GM12873 (cell line): ENCODE measurements around the gene MEGF10.

Experiments used
- TF ChIP-seq, protein P1 (sequence below): IDR thresholded peaks from 2 replicates; pipeline ENCODE4 v1.5.1; 2012; ENCODE audit warnings: low read depth, mild to moderate bottlenecking, moderate library complexity, low read length, control low read depth; ENCODE audit not compliant: insufficient read depth; ENCODE audit errors: missing control alignments

MEGF10 gene

DNA sequence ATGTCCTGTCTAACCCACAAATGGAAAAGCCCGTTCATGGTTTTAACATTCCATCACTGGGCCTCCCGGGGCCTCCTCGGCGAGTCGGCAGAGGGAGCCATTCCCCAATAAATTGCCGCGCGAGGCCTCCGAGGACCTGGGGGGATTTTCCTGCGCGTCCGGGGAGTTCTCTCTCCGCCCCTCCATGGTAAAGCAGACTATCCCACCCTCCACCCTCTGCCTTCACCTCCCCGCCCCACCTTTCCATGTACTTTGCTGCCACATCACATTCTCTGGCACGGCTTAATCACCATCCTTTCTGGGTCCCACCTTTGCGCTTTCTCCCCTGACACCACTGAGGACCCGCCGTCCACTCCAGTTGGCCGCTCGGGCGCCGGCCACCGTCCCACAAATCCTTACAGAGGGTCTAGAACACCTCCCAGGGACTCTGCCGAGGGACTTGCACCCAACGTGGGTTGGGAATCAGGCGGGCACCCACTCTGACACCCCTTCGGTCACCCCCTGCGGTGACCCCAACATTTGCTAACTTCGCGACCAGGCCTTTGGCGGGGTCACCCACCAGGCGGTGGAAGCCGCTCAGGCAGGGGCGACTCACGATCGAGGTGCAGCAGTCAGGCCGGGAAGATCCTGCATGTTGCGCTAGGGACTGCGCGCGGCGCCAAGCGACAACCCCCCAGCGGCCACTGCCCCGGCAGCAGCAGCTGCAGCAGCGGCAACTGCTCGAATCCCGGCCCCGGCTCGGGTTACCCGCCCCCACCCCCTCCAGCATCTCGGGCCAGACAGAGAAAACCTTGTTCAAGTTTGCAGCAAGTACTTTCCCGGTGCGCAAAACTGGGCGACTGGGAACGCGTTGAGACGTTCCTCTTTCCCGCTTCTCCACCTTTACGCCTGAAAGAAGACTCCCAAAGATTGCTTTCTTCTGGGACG lies at the start of gene MEGF10:
TSS of gene MEGF10 (plus strand) at position 778 of the 927 bp plus-strand sequence. CDS start 40,513 bp downstream, outside the sequence.
- TF ChIP-seq, protein P1, sequence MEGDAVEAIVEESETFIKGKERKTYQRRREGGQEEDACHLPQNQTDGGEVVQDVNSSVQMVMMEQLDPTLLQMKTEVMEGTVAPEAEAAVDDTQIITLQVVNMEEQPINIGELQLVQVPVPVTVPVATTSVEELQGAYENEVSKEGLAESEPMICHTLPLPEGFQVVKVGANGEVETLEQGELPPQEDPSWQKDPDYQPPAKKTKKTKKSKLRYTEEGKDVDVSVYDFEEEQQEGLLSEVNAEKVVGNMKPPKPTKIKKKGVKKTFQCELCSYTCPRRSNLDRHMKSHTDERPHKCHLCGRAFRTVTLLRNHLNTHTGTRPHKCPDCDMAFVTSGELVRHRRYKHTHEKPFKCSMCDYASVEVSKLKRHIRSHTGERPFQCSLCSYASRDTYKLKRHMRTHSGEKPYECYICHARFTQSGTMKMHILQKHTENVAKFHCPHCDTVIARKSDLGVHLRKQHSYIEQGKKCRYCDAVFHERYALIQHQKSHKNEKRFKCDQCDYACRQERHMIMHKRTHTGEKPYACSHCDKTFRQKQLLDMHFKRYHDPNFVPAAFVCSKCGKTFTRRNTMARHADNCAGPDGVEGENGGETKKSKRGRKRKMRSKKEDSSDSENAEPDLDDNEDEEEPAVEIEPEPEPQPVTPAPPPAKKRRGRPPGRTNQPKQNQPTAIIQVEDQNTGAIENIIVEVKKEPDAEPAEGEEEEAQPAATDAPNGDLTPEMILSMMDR: peak; percentile 63

- TF ChIP-seq, protein P1: no peak
These were observed 47.6 kb upstream of the MEGF10 start for GRCh38 chr5:127243011-127243410.

GRCh38 chr5:127254729-127255284 lies 35.8 kb upstream of the MEGF10 start:
- TF ChIP-seq, protein P1: no peak

DNA sequence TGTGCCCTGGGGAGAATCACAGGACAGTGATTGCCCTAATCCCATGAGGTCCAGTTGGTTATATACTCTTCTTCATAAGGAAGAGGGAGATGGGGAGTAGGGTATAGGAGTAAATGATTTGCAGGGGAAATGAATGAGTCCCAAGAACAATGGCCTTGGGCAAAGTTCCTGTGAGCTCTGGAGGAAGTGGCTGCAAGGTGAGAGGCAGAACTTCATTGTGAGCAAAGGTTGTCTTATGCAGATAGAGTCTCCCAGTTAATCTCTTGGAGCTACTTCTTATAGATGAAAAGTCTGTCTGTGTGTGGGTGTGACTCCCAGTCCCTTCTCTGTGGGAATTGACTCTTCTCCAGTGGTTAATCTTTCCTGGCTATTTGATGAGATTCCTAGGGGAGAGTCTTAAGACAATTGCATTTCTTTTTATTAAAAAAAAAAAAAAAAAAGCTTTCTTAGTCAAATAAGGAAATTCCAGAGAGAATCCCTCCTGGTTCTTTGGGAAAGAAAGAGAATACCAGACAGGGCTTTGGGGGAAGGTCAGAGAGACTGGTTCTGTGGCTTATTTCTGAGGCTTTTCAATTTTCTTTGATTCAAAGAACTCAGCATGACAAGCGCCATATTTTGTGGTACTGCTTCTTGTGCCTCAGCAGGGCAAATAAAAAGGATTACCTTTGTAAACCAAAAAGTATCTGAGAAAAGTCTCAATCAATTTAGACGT lies 33.6 kb upstream of the MEGF10 start:
- TF ChIP-seq, protein P1: no peak

DNA sequence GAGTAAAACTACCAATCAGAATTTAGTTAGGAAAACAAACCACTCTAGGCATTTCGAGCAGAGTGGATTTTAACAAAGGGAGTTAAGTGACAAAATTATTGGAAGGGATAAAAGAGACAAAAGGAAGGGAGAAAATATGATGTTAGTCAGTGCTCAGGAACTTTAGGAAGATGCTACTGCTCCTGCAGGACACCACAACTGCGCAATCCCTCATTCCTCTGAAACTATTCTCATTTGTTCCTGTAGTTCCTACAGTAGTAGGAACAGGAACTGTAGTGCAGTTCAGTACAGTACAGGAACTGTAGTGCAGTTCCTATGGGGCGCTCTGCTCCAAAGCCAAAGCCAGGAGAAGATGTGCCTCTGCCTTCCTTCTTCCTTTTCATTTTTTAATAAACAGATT lies 29.9 kb upstream of the MEGF10 start:
- TF ChIP-seq, protein P1: no peak

GRCh38 chr5:127275641-127276193 lies 14.9 kb upstream of the MEGF10 start:
- TF ChIP-seq, protein P1: no peak
